Transverse colon (tissue), 4 donors: ENCODE data around the gene RHOA. TPM values are rescaled to one million over a fixed set of nuclear protein-coding genes. Genes with fewer than 3 reads are reported as not detected.

Experiments
- DNase-seq: peaks from one replicate; pipeline ENCODE4 v3.0.0-alpha.2; 2019
- H3K27ac ChIP-seq, 4 donors: fragments of 200-600 bp; sonication (generic); 2 replicates each; pipeline ENCODE4 v1.5.1; 2016 to 2018; ENCODE audit warnings: inconsistent platforms in 4 of 4
- H3K27me3 ChIP-seq: fragments of 200-600 bp; sonication (generic); 2 replicates; pipeline ENCODE4 v1.5.1; 2017; ENCODE audit warnings: inconsistent platforms
- H3K36me3 ChIP-seq, 4 donors: fragments of 200-600 bp; sonication (generic); 2 replicates each; pipeline ENCODE4 v1.5.1; 2017 to 2019; ENCODE audit warnings: inconsistent platforms in 4 of 4
- H3K4me1 ChIP-seq, 4 donors: fragments of 200-600 bp; sonication (generic); 2 replicates each; pipeline ENCODE4 v1.5.1; 2017 to 2020; ENCODE audit warnings: inconsistent platforms in 4 of 4
- H3K4me3 ChIP-seq, 4 donors: fragments of 200-600 bp; sonication (generic); 1 replicate in 1 of 4; 2 replicates in 3 of 4; pipeline versions ENCODE4 v1.5.1 to v1.6.1; 2017 to 2019; ENCODE audit warnings: inconsistent platforms in 4 of 4
- H3K9me3 ChIP-seq, 2 donors: fragments of 200-600 bp; sonication (generic); 2 replicates each; pipeline ENCODE4 v1.5.1; 2017 to 2019; ENCODE audit warnings: inconsistent platforms in 2 of 2
- EP300 ChIP-seq: sonication (generic); formaldehyde crosslinking; IDR thresholded peaks from one replicate; pipeline ENCODE4 v1.6.1; 2017; ENCODE audit warnings: antibody characterized with exemption, low read depth
- POLR2A ChIP-seq: fragments of 450-650 bp; IDR thresholded peaks from one replicate; pipeline ENCODE4 v1.6.1; 2016; ENCODE audit warnings: antibody characterized with exemption, mild to moderate bottlenecking, moderate library complexity
- POLR2AphosphoS5 ChIP-seq, 3 donors: sonication (generic); formaldehyde crosslinking; IDR thresholded peaks; one replicate each; pipeline ENCODE4 v1.6.1; 2016; ENCODE audit warnings: antibody characterized with exemption in 3 of 3
- WGBS, 2 donors: methylation state at CpG; one replicate each; pipeline ENCODE4 v1.1.5; 2018; ENCODE audit warnings: low coverage in 1 of 2; 5-methylcytosine and 5-hydroxymethylcytosine counted together
- in situ Hi-C, 4 donors: fragments of 200-750 bp; cut with MboI; loops; one replicate each; pipeline versions ENCODE4 v1.15.0 to v1.15.1; 2017; ENCODE audit warnings: low sequenced_read_pairs in 3 of 4, low pct_ligation_motif_present in 1 of 4, low pct_unique_long_range_greater_than_20kb in 1 of 4
- intact Hi-C: fragments of 100-400 bp; cut with DNase I; formaldehyde crosslinking; loops from one replicate; pipeline ENCODE4 v1.15.1; 2023; ENCODE audit warnings: low total_unique reads
- total RNA-seq, 4 donors: library from RNA; depleted of rRNA; stranded (reverse); fragments of >200 nt; gene quantifications; one replicate each; pipeline ENCODE4 v1.1.0, GENCODE V29; 2016
- TF ChIP-seq, protein P1 (sequence below), 5 experiments: fragments of 200-600 bp in 3 of 5; fragments of 450-650 bp in 2 of 5; sonication (generic) in 3 of 5; IDR thresholded peaks; 1 replicate in 2 of 5; 2 replicates in 3 of 5; pipeline ENCODE4 v1.5.1; 2016 to 2017; ENCODE audit warnings: antibody characterized with exemption in 5 of 5, inconsistent platforms in 3 of 5, mild to moderate bottlenecking in 2 of 5, moderate library complexity in 1 of 5

The RHOA gene
- total RNA-seq, 4 donors from 2014 or later: 302 to 526 (median 401) TPM

DNA sequence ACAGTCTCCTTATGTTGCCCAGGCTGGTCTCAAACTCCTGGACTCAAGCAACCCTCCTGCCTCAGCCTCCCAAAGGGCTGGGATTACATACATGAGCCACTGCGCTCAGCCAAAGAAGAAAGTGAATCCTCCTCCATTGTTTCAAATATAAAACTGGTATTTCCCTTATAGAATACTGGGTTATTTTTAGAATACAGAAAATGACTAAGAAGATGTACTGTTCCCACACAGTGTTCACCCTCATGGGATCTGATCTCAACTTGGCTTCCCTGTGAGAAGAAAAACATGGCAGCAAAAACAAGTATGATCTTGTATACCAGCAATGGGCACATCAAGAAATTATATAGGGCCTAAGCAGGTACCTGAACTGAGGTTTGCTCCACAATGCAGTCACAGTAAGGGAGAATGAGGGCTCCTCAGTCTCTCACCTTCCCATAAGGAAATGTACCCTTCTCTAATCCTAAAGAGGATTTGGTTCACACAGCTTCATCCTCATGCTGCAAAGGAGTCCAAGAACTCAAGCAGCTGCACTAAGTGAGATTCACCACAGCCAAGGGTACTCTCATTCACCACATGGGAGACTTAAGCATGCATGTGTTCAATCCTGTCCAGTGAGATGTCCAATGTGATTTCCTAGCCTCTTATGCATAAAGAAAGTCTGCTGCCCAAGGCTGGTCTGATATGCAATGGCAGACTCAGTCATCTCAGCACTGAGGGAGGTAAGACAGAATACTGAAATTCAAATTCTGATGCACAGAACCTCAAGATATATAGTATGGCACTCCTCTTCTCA, 97.7 kb downstream of the RHOA start:
- 94 to 100% methylated on average over 1 of the region's 1 CpG for WGBS, 2 donors
- DNase-seq: no peak
- Histone ChIP-seq H3K9me3 (no peaks in the 10 kb centered on the region), H3K36me3 (peaks cover 0 to 39% (median 18%) of the 10 kb centered on the region in 4 donors), H3K4me1 (no peaks in the 10 kb centered on the region), H3K4me3 (no peak overlapping the region), H3K27me3 (no peaks in the 10 kb centered on the region), H3K27ac (no peak overlapping the region)
- in situ Hi-C loops (no loop called here), intact Hi-C loops (loop anchor here (5.0 kb wide), 1 partner anchor 1042 kb away; no protein-coding TSS in a partner anchor)
- no peak for TF ChIP-seq POLR2AphosphoS5 (IDR thresholded peaks at IDR 0.05)

DNA sequence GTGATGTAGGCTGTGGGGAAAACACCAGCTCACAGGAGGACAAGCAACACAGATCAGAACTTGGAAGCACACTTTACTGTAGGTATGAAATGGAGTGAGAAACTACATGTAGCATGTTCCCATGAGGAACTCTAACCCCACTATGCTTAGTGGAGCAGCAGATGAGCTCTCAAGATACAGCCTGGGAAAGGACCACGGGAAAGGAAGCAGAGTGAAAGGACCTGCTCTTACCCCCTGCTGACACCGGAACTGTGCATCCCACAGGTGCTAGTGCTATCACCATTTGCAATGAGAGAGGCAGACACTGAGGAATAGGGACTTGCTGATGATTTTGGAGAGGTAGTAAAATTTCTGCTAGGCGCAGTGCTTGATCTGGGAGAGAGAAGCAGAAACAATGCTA, 100.5 kb downstream of the RHOA start:
- no peak overlapping the region for H3K4me3 ChIP-seq
- no peak for TF ChIP-seq POLR2A
- no peak for TF ChIP-seq EP300
- no peak for TF ChIP-seq POLR2AphosphoS5 (IDR thresholded peaks at IDR 0.05)
- TF ChIP-seq, protein P1, sequence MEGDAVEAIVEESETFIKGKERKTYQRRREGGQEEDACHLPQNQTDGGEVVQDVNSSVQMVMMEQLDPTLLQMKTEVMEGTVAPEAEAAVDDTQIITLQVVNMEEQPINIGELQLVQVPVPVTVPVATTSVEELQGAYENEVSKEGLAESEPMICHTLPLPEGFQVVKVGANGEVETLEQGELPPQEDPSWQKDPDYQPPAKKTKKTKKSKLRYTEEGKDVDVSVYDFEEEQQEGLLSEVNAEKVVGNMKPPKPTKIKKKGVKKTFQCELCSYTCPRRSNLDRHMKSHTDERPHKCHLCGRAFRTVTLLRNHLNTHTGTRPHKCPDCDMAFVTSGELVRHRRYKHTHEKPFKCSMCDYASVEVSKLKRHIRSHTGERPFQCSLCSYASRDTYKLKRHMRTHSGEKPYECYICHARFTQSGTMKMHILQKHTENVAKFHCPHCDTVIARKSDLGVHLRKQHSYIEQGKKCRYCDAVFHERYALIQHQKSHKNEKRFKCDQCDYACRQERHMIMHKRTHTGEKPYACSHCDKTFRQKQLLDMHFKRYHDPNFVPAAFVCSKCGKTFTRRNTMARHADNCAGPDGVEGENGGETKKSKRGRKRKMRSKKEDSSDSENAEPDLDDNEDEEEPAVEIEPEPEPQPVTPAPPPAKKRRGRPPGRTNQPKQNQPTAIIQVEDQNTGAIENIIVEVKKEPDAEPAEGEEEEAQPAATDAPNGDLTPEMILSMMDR (IDR thresholded peaks at IDR 0.05): no peak
- H3K27ac ChIP-seq: no peak overlapping the region
- H3K9me3 ChIP-seq: no peaks in the 10 kb centered on the region
- no peaks in the 10 kb centered on the region for H3K4me1 ChIP-seq
- intact Hi-C loops (loop anchor here (5.0 kb wide), 1 partner anchor 1039 kb away; no protein-coding TSS in a partner anchor), in situ Hi-C loops (no loop called here)
- H3K36me3 ChIP-seq: peaks cover 0 to 30% (median 14%) of the 10 kb centered on the region in 4 donors
- WGBS, 2 donors: 96 to 98% methylated on average over 3 of the region's 3 CpGs
- DNase-seq: no peak
- H3K27me3 ChIP-seq: no peaks in the 10 kb centered on the region

DNA sequence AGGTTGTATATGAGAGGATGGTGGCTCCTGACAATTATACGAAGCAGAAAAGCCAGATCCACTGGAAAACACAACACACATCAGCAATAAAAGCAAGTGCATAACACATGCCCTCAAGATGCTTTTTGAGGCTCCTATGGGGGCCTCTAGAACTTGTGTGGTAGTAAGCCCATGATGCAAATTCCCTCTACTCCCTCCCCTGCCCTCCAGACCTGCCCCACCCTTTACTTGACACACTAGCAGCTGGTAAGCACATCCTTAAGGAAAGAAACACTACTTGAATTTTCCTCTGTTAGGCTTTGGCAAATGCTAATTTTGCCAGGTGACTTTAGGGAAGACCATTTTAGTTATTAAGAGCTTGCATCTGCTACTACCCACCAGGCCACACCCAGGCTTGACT, 101.1 kb downstream of the RHOA start:
- in situ Hi-C loops: no loop called here
- intact Hi-C loops: loop anchor here (5.0 kb wide), 1 partner anchor 1038 kb away; no protein-coding TSS in a partner anchor
- Histone ChIP-seq H3K27ac (no peak overlapping the region), H3K4me1 (no peaks in the 10 kb centered on the region), H3K27me3 (no peaks in the 10 kb centered on the region), H3K9me3 (no peaks in the 10 kb centered on the region), H3K4me3 (no peak overlapping the region), H3K36me3 (peaks cover 0 to 35% (median 12%) of the 10 kb centered on the region in 4 donors)
- no peak for DNase-seq
- TF ChIP-seq POLR2A (no peak), EP300 (no peak), POLR2AphosphoS5 (IDR thresholded peaks at IDR 0.05) (no peak)
- TF ChIP-seq, protein P1 (IDR thresholded peaks at IDR 0.05): no peak
- WGBS, 2 donors: 94 to 100% methylated on average over 1 of the region's 1 CpG

Other genes starting within 250 kb of the RHOA start
- 10 to 100 TPM; 26.2 to 33.9 (median 31.3) TPM for gene CCDC71, start 245.6 kb downstream of the RHOA start, total RNA-seq
- 10 to 100 TPM in 2 of 4 donors, 1 to 10 TPM in 2; 4.5 to 23.5 (median 13.4) TPM for gene KLHDC8B, start 240.4 kb downstream of the RHOA start, total RNA-seq
- gene C3orf62, start 134.7 kb downstream of the RHOA start, total RNA-seq: 10 to 100 TPM in 1 of 4 donors, 1 to 10 TPM in 3; 2.4 to 13.5 (median 5.3) TPM
- 10 to 100 TPM; 11.1 to 39.6 (median 27.0) TPM for gene USP4, start 71.9 kb downstream of the RHOA start, total RNA-seq
- gene GPX1, start 53.6 kb downstream of the RHOA start, total RNA-seq: 100 to 1,000 TPM; 155 to 485 (median 274) TPM
- 10 to 100 TPM in 3 of 4 donors, 1 to 10 TPM in 1; 7.8 to 59.8 (median 38.6) TPM for gene TCTA, start 447 bp upstream of the RHOA start, total RNA-seq
- gene AMT, start 10.5 kb upstream of the RHOA start, total RNA-seq: 10 to 100 TPM; 13.5 to 58.3 (median 20.3) TPM
- 1 to 10 TPM in 3 of 4 donors, not detected in 1; 2.6 to 7.5 (median 5.7) TPM for gene NICN1, start 17.3 kb upstream of the RHOA start, total RNA-seq
- 10 to 100 TPM; 53.7 to 90.1 (median 55.7) TPM for gene DAG1, start 58.3 kb upstream of the RHOA start, total RNA-seq
- under 1 TPM in 3 of 4 donors, not detected in 1; under 0.01 to 0.32 (median 0.27) TPM for gene BSN, start 142.5 kb upstream of the RHOA start, total RNA-seq